WI38 (cell line): ENCODE measurements around the gene ANKS4B.

Experiments
- H3K4me3 ChIP-seq: 2 replicates; pipeline ENCODE4 v1.5.1; 2011; ENCODE audit warnings: low read depth, mild to moderate bottlenecking, control low read depth, low read length
- TF ChIP-seq, protein P1 (sequence below): IDR thresholded peaks from 2 replicates; pipeline ENCODE4 v1.5.1; 2012; ENCODE audit warnings: low read depth, mild to moderate bottlenecking, control low read depth, low read length

The ANKS4B gene

DNA sequence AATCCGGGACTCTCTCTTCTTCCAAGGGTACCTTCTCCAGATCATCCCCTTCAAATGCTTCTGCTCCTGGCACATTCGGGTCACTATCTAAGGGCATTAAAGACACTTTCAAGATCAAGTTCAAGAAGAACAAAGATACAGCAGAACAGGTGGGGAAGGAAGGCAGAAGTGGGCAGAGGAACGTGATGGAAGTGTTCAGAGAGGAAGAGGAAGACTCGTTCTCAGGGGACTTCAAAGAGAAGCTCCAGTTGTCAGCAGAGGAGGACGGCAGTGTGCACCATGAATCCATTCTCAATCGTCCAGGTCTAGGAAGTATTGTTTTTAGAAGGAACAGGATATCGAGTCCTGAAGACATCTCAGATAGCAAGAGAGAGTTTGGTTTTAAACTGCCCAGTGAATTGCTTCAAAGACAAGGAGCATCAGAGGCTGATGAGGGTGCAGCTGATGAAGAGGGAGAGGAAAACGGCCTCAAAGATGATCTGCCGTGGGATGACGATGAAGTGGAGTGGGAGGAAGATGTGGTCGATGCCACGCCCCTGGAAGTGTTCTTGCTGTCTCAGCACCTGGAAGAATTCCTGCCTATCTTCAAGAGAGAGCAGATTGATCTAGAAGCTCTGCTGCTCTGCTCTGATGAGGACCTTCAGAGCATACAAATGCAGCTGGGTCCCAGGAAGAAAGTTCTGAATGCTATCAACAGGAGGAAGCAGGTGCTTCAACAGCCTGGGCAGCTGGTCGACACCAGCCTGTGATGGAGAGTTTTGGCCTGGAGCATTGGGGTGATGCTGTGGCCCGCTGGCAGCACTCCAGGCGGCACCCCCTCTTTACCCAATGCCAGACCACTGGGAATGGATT, 16.8 kb downstream of the ANKS4B start:
- no peak overlapping the region for H3K4me3 ChIP-seq
- TF ChIP-seq, protein P1, sequence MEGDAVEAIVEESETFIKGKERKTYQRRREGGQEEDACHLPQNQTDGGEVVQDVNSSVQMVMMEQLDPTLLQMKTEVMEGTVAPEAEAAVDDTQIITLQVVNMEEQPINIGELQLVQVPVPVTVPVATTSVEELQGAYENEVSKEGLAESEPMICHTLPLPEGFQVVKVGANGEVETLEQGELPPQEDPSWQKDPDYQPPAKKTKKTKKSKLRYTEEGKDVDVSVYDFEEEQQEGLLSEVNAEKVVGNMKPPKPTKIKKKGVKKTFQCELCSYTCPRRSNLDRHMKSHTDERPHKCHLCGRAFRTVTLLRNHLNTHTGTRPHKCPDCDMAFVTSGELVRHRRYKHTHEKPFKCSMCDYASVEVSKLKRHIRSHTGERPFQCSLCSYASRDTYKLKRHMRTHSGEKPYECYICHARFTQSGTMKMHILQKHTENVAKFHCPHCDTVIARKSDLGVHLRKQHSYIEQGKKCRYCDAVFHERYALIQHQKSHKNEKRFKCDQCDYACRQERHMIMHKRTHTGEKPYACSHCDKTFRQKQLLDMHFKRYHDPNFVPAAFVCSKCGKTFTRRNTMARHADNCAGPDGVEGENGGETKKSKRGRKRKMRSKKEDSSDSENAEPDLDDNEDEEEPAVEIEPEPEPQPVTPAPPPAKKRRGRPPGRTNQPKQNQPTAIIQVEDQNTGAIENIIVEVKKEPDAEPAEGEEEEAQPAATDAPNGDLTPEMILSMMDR, result no peak

DNA sequence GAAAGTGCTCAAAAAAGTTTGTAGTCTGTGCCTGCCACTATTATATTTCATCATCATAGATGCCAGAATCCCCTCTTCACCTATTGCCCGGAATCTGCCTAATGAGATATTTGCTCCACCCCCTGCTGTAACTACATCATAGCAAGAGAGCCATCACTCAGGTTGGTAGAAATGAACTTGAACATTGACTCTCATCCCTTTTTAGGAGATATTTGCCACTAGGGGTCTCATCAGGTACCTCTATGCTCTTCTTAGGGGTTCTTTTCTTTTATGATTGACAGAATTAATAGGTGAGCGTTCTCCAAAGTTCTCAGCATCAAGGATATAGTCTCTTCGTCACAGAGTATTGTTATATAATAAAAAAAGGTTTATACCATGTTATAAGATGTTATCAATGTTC, 20.0 kb downstream of the ANKS4B start:
- TF ChIP-seq, protein P1, result no peak
- H3K4me3 ChIP-seq, result no peak overlapping the region

DNA sequence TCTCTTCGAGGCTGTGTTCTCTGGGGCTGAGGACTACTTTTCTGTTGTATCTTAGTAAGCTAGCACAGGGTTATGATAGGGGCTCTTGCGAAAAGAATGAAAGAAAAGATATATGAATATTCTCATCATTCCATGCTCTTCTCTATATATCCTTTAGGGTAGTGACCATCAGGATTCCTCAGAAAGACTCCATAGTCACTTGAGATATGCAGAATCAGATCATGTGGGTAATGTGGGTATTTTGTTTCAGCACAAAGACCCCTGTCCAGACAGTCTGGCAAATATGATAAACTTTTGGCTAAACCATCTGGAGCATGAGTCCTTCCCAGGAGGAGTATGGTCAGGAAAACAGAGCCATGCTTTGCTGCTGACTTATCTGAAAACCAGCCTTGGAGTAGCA, 23.1 kb downstream of the ANKS4B start:
- TF ChIP-seq, protein P1, result no peak
- no peak overlapping the region for H3K4me3 ChIP-seq

DNA sequence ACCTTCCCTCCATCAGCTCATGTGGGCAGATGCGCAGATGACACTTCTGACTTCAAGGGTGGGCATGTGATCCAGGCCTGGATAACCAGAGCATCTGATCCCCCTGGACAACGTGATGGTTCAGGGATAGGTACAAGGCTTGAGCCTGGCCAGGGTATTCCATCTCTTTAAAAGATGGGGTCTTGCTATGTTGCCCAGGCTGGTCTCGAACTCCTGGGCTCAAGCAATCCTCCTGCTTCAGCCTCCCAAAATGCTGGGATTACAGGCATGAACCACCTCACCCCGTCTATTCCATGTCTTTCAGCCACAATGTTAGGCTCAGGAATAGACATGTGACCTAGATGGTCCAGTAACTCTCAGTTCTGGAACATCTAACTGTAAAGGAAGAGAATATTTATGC, 23.8 kb downstream of the ANKS4B start:
- no peak overlapping the region for H3K4me3 ChIP-seq
- TF ChIP-seq, protein P1, result no peak

DNA sequence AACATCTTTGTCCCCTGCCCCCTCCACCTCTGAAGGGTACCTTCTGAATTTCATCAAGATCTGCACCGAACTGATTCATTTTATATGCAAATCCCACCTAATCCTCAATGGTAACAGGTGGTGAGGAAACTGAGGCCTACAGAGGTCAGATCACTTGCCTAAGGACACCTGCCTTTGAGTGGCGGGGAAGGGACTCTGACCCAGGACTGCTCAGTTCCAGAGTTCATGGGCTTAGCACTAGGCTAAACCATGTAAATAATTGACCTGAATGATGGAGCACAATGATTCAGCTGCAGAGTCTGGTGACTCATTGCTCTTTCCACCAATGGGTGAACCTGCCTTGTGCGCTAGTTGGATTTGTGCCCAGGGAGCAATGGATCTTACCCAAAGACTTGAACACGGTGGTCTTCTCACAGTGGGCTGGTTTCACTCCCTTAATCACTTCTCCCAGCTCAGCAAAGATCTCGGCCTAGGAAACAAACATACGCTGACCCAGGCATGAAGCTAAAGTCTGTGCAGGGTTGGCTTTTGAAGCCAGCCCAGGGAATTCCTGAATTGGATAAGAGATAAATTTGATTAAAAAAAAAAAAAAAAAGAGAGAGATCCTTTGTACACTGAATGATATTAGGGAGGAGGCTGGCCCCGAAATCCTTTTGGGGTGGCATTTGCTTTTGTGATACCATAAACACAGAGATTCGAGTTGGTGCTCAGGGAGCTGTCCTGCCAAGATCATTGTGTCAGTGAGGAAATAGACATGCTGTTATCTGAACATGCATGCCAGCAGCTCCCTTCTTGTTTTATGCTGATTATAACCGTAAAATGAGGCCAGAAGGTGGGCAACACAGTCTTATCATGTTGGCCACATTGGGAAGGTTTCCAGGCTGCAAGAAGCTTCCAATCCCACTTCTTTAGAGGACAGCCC, 27.6 kb downstream of the ANKS4B start:
- no peak overlapping the region for H3K4me3 ChIP-seq
- TF ChIP-seq, protein P1, result no peak

DNA sequence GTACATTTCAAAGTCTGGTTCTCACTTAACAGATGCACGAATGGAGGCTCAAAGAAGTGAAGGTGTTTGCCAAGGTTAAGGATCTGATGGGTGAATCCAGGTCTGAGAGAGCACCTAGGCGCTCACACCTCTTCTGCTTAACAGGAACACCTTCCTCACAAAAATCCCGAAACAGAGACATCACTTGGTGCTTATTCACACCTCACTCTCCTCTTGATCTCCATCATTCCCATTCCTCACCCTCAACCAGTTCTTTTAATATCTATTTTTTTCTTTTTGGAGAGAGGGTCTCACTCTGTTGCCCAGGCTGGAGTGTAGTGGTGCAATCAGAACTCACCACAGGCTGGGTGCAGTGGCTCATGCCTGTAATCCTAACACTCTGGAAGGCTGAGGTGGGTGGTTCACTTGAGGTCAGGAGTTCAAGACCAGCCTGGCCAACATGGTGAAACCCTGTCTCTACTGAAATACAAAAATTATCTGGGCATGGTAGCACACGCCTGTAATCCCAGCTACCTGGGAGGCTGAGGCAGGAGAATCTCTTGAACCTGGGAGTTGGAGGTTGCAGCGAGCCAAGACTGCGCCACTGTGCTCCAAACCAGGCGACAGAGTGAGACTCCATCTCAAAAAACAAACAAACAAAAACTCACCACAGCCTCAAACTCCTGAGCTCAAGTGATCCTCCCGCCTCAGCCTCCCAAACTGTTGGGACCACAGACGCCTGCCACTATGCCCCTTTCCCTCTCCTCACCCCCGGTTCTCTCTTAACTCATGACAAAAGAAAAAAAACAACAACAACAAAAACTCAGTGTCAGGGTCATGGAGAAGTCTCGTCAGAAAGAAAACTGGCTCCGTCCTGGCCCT, 29.5 kb downstream of the ANKS4B start:
- H3K4me3 ChIP-seq, result no peak overlapping the region
- TF ChIP-seq, protein P1, result no peak
